OCI-LY7 (cell line): ENCODE measurements around the gene CSF1R. TPM values are rescaled to one million over a fixed set of nuclear protein-coding genes. Genes with fewer than 3 reads are reported as not detected.

Source experiments
- BruUV-seq: library from RNA; stranded (reverse); fragments of 400-500 nt; replicated peaks from 2 replicates; lab custom pipeline; 2021; lab: Mats Ljungman, UMichigan
- CTCF ChIA-PET: fragments of 300-600 bp; sonication (Branson Sonifier 250); formaldehyde crosslinking; loops from one replicate; lab custom pipeline; 2022; ENCODE audit warnings: antibody characterized with exemption; ENCODE audit not compliant: unreplicated experiment; lab: Charles Lee
- POLR2A ChIA-PET: fragments of 300-600 bp; sonication (Branson Sonifier 250); formaldehyde crosslinking; loops from one replicate; lab custom pipeline; 2022; ENCODE audit warnings: antibody characterized with exemption; lab: Charles Lee
- DNase-seq: peaks from one replicate; pipeline ENCODE4 v3.0.0-alpha.2; 2015; ENCODE audit warnings: low spot score
- H2AFZ ChIP-seq: fragments of 200-600 bp; sonication (generic), shearing (Covaris generic); 2 replicates; pipeline ENCODE4 v1.6.1; 2014; ENCODE audit warnings: mild to moderate bottlenecking, antibody characterized with exemption, low read length, moderate library complexity
- H3K27ac ChIP-seq: fragments of 200-600 bp; sonication (generic); 2 replicates; pipeline ENCODE4 v1.5.1; 2014; ENCODE audit warnings: mixed run types, low read depth, mild to moderate bottlenecking, moderate library complexity, low read length, inconsistent platforms; ENCODE audit not compliant: poor library complexity, severe bottlenecking
- H3K36me3 ChIP-seq: fragments of 200-600 bp; sonication (generic); 2 replicates; pipeline ENCODE4 v1.6.1; 2014; ENCODE audit warnings: mild to moderate bottlenecking, antibody characterized with exemption, low read length, moderate library complexity, mixed read lengths; ENCODE audit not compliant: insufficient read depth
- H3K4me1 ChIP-seq: fragments of 200-600 bp; sonication (generic); 2 replicates; pipeline ENCODE4 v1.5.1; 2014; ENCODE audit warnings: mild to moderate bottlenecking, low read length; ENCODE audit not compliant: insufficient read depth, poor library complexity, severe bottlenecking
- H3K4me2 ChIP-seq: fragments of 200-600 bp; sonication (generic); 2 replicates; pipeline ENCODE4 v1.6.1; 2014; ENCODE audit warnings: mild to moderate bottlenecking, low read length
- H3K4me3 ChIP-seq: fragments of 200-600 bp; sonication (generic); 2 replicates; pipeline ENCODE4 v1.5.1; 2014; ENCODE audit warnings: mild to moderate bottlenecking, low read depth, low read length; ENCODE audit not compliant: poor library complexity, severe bottlenecking
- H3K79me2 ChIP-seq: fragments of 200-600 bp; sonication (generic); 2 replicates; pipeline ENCODE4 v1.6.1; 2016; ENCODE audit warnings: low read depth, mild to moderate bottlenecking, low read length, moderate library complexity, mixed read lengths; ENCODE audit not compliant: insufficient read depth
- H3K9me2 ChIP-seq: fragments of 200-600 bp; sonication (generic); 2 replicates; pipeline ENCODE4 v1.6.1; 2016; ENCODE audit warnings: mild to moderate bottlenecking, low read length, mixed read lengths; ENCODE audit not compliant: insufficient read depth
- H3K9me3 ChIP-seq: fragments of 200-600 bp; sonication (generic); 2 replicates; pipeline ENCODE4 v1.6.1; 2014; ENCODE audit warnings: mild to moderate bottlenecking, mixed run types, low read length, mixed read lengths
- H4K20me1 ChIP-seq: fragments of 200-600 bp; sonication (generic); 2 replicates; pipeline ENCODE4 v1.6.1; 2014; ENCODE audit warnings: mild to moderate bottlenecking, antibody characterized with exemption, low read length, moderate library complexity, mixed read lengths; ENCODE audit not compliant: insufficient read depth
- EZH2phosphoT487 ChIP-seq: fragments of 200-600 bp; sonication (generic); IDR thresholded peaks from 2 replicates; pipeline ENCODE4 v1.6.1; 2018; ENCODE audit warnings: low read depth, borderline replicate concordance, mild to moderate bottlenecking, mixed run types, antibody characterized with exemption, low read length, moderate library complexity, mixed read lengths
- intact Hi-C: fragments of 100-400 bp; cut with micrococcal nuclease; formaldehyde crosslinking; loops from one replicate; pipeline ENCODE4 v1.10.0; 2022; ENCODE audit not compliant: unreplicated experiment
- total RNA-seq, 2 experiments: library from RNA; depleted of rRNA in 1 of 2; stranded (reverse); fragments of >200 nt in 1 of 2; shearing (Covaris generic) in 1 of 2; gene quantifications; 2 replicates each; pipeline ENCODE4 v1.2.3, GENCODE V29; 2014 to 2022
- TF ChIP-seq, protein P1 (sequence below): fragments of 200-600 bp; sonication (generic); conservative IDR thresholded peaks from 2 replicates; pipeline ENCODE4 v1.5.1; 2014; ENCODE audit warnings: mild to moderate bottlenecking, antibody characterized with exemption, low read length, moderate library complexity, mixed read lengths

CSF1R gene
- total RNA-seq, 2 experiments from 2014 or later: not detected

DNA sequence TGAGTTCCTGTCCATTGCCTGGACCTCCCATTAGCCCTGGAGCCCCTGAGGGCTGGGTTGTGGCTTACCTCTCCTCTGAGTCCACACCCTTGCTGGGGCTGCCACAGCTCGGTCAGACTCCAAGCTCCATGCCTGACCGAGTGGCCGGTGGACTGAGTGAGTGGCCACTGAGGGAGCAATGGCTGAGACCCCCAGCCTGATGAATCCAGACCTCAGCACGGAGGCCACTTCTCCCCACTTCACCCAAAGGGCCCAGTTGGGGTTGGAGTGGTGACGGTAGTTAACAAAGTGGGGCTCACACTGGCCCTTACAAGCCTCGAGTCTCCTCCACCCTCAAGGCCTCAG, 40.5 kb upstream of the CSF1R start:
- Histone ChIP-seq H3K79me2 (no peaks in the 10 kb centered on the region), H2AFZ (no peak overlapping the region), H3K4me2 (no peak overlapping the region), H3K9me3 (no peaks in the 10 kb centered on the region), H3K4me1 (no peaks in the 10 kb centered on the region), H4K20me1 (no peaks in the 10 kb centered on the region; the same call in 1 of the 2 replicates), H3K27ac (no peak overlapping the region), H3K4me3 (no peak overlapping the region), H3K36me3 (no peaks in the 10 kb centered on the region), H3K9me2 (no peaks in the 10 kb centered on the region)
- intact Hi-C loops: no loop called here
- ChIA-PET CTCF (no interaction called here), POLR2A (interaction anchor here (1.0 kb wide), 1 partner anchor 225 kb away, joined by 3 read pairs; no protein-coding TSS in a partner anchor)
- no peak for DNase-seq
- no TSS peak for BruUV-seq
- TF ChIP-seq EZH2phosphoT487: no peak
- TF ChIP-seq, protein P1, sequence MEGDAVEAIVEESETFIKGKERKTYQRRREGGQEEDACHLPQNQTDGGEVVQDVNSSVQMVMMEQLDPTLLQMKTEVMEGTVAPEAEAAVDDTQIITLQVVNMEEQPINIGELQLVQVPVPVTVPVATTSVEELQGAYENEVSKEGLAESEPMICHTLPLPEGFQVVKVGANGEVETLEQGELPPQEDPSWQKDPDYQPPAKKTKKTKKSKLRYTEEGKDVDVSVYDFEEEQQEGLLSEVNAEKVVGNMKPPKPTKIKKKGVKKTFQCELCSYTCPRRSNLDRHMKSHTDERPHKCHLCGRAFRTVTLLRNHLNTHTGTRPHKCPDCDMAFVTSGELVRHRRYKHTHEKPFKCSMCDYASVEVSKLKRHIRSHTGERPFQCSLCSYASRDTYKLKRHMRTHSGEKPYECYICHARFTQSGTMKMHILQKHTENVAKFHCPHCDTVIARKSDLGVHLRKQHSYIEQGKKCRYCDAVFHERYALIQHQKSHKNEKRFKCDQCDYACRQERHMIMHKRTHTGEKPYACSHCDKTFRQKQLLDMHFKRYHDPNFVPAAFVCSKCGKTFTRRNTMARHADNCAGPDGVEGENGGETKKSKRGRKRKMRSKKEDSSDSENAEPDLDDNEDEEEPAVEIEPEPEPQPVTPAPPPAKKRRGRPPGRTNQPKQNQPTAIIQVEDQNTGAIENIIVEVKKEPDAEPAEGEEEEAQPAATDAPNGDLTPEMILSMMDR: no peak

DNA sequence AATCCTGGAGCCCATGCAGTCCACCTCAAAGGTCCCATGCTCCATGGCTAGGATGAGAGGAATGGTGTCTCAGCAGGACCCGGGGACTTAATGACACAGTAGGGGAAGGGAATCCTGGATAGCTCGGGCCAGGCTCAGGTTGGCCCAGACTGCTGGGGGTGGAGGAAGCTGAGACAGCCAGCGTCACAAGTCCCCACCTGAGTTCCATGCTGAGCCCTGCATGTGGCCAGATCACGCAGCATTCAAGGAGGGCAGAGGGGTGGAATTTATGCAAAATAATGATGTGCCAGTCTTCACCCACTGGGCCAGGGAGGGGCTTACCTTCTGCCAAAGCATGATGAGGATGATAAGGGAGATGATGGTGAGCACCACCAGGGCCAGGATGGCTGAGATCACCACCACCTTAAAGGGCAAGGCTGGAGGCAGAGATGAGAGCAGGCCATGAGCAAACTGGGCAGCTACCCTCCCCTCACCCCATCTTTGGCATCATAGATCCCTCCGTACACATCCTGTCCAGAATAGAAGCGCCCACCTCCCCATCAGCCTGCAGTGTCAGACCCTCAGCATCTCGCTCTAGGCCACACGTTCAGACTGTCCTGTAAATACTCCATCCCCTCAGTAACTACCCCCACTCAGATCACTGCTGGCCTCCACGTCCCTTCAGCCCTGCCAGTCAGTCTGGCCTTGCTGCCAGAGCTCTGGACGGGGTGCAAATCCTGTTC, 40.0 kb upstream of the CSF1R start:
- no peaks in the 10 kb centered on the region for H3K4me1 ChIP-seq
- no peaks in the 10 kb centered on the region for H3K9me2 ChIP-seq
- H3K36me3 ChIP-seq: no peaks in the 10 kb centered on the region
- no TSS peak for BruUV-seq
- no peak overlapping the region for H3K27ac ChIP-seq
- no peak for DNase-seq
- H4K20me1 ChIP-seq: no peaks in the 10 kb centered on the region; the same call in 1 of the 2 replicates
- H3K79me2 ChIP-seq: no peaks in the 10 kb centered on the region
- CTCF ChIA-PET: no interaction called here
- H3K4me2 ChIP-seq: no peak overlapping the region
- TF ChIP-seq EZH2phosphoT487: no peak
- TF ChIP-seq, protein P1: no peak
- no peak overlapping the region for H2AFZ ChIP-seq
- intact Hi-C loops: no loop called here
- H3K9me3 ChIP-seq: no peaks in the 10 kb centered on the region
- POLR2A ChIA-PET: no interaction called here
- H3K4me3 ChIP-seq: no peak overlapping the region

DNA sequence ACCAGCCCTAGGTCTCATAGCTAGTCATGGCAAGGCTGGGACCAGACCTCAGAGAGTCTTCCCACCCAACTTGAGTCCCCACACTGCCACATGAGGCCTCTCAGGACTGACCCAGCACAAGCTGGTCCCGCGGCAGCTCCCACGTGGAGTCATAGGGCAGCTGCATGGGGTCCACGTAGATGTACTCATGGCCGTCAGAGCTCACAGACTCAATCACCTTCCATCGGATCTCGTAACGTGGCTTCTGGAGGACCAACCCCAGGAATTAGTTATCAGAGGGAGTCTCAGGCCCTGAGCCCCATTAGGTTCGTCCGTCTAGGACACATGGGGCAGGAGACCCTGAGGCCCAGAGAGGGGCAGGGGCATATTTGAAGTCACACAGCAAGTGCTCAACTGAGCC, 39.0 kb upstream of the CSF1R start:
- no TSS peak for BruUV-seq
- Histone ChIP-seq H3K4me2 (no peak overlapping the region), H3K36me3 (no peaks in the 10 kb centered on the region), H3K9me3 (no peaks in the 10 kb centered on the region), H3K4me3 (no peak overlapping the region), H3K4me1 (no peaks in the 10 kb centered on the region), H3K79me2 (no peaks in the 10 kb centered on the region), H3K9me2 (no peaks in the 10 kb centered on the region), H2AFZ (no peak overlapping the region), H3K27ac (no peak overlapping the region), H4K20me1 (no peaks in the 10 kb centered on the region; the same call in 1 of the 2 replicates)
- POLR2A ChIA-PET: interaction anchor here (0.6 kb wide), 1 partner anchor 34 kb away, joined by 4 read pairs; no protein-coding TSS in a partner anchor
- DNase-seq: no peak
- intact Hi-C loops: no loop called here
- TF ChIP-seq, protein P1: no peak
- no peak for TF ChIP-seq EZH2phosphoT487
- CTCF ChIA-PET: no interaction called here
